Measurements from ENCODE around the gene YPEL1. TPM values are rescaled to one million over a fixed set of nuclear protein-coding genes. Genes with fewer than 3 reads are reported as not detected.
"Not testable (repeated sequence)": the region's sequence is repeated elsewhere in the genome, so short reads cannot be mapped to it uniquely, and the experiment has no call there.

The YPEL1 gene
- polyA plus RNA-seq, 5 donors = 15.2 to 20.1 (median 19.4) TPM

DNA sequence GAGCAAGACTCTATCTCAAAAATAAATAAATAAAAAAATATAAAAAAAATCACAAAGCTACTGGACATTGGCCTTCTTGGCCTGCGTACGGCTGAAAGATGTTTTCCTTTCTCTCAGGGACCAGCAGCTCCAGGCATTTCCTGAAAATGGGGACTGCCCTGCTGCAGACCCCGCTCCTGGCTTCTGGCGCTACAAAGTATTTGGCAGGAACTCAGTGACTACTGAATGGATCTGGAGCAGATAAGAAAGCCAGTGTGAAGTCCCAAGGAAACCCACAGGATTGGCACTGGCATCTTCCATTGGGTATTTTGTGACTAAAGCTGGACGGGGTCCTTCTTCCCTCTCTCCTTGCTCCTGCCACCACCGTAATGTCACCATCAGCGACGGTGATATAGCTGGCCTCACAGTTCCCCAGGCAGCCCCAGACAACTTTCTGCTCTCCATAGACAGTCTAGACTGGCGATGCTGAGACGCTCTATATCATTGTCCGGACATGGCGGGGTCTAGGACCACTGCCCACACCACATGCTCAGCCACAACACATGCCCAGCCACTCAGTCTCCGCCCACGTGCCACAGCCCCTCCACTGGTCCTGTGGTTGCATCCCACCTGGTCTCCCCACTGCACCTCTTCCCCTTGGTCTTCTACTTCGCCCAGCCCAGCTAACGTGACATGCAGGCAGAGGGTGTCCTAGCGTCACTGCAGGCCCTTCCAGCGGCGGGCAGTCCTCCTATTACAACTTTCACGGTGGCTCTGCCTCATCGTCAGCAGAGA is 22.7 kb upstream of the YPEL1 start:
- DNase-seq = no peak

DNA sequence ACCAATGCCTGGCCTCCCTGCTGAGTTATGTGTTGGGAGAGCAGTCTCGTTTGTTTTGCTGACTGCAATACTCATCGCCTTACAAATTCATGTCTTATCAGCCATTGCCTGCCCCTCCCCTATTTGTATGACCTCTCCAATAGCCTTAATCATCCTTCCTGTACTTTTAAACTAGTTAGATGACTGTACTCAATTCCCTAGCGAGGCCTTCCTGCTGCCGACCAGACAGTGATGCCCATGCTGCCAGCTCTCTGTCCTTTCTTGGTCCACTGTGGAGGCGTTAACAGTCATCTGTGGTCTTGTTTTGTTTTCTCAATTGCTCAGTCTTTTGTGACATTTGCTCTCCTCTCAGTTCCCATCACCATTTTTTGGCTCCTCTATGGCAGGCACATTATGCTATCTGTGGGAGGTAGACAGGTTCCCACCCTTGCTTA is 20.3 kb upstream of the YPEL1 start:
- DNase-seq = no peak

- no peak for DNase-seq
These were observed 18.9 kb upstream of the YPEL1 start for GRCh38 chr22:21754523-21754922.

GRCh38 chr22:21753374-21754111 is 17.9 kb upstream of the YPEL1 start:
- no peak for DNase-seq

DNA sequence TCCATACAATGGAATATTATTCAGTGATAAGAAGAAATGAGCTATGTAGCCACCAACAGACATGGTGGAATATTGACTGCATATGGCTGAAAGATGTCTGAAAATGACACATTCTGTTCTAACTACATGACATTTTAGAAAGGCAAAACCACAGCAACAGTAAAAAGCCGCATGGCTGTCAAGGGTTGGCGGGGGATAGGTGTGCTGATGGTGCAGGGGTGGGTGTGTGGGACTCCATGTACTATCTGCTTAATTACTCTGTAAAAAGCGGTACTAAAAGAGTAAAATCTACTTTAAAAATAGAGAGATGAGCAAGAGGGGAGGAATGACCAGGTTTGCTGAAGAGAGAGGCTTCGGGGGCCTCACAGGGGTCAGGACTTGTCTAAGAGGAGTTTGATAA is 16.7 kb upstream of the YPEL1 start:
- no peak for DNase-seq

DNA sequence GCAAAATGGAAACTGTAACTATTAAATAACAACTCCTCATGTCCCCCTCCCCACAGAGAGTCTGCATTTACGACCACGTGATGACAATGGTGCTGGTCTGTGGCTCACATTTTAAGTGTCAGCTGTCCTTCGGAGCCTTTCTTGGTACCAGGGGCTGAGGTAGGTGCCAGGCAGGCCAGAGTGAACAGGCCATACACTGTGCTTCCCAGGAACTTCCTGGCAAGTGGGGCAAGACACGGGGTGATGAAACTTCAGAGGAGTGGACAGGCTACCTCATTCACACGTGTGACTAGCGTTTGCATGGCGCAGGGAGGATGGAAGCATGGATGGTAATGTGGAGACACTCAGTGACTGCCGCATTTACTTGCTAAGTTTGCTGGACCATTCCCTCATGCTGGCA is 10.4 kb upstream of the YPEL1 start:
- no peak for DNase-seq

DNA sequence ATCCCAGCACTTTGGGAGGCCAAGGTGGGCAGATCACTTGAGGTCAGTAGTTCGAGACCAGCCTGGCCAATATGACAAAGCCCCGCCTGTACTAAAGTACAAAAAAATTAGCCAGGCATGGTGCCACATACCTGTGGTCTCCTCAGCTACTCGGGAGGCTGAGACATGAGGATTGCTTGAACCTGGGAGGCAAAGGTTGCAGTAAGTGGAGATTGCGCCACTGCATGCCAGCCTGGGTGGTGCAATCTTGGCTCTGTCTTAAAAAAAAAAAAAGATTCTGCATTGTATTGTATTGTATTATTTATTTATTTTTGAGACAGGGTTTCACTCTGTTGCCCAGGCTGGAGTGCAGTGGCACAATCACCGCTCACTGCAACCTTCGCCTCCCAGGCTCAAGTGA is 9.3 kb upstream of the YPEL1 start:
- not testable (repeated sequence) for DNase-seq

GRCh38 chr22:21741790-21742189 is 6.2 kb upstream of the YPEL1 start:
- DNase-seq = no peak

GRCh38 chr22:21741059-21741458 is 5.5 kb upstream of the YPEL1 start:
- DNase-seq = no peak

DNA sequence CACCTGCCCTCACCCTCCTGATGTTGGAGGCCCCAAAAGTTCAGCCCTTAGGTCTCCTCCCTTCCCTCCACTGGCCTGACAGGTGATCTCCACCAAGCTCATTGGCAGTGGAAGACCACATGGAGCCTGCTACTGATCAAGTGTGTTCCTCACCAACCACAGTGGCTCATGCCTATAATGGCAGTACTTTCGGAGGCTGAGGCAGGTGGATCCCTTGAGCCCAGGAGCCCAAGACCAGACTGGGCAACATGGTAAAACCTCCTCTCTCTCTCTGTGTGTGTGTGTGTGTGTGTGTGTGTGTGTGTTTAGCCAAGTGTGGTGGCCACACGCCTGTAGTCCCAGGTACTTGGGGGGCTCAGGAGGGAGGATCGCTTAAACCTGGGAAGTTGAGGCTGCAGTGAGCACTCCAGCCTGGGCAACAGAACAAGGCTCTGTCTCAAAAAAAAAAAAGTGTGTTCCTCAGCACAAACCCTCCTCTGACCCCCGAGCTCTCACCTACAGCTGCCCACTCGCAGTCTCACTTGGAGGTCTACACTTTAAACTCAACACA is 4.3 kb upstream of the YPEL1 start:
- no peak for DNase-seq

DNA sequence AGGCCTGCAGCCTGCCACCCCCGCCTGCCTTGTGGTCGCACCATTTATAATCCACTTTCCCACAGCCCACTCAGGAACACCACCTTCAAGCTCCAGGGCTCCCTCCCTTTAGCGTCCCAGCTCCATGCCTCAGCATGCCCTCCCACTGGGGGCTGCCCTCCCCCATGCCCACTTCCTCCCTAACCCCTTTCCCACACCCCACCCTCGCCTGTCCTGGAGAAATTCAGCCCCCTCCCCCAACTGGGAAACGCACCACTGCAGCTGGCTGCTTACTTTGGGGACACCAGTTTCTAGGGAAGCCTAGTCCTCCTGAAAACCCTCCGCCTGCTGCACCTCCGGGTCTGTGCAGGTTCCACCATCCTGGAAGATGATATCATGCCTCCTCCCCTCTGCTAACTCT is 3.4 kb upstream of the YPEL1 start:
- no peak for DNase-seq

DNA sequence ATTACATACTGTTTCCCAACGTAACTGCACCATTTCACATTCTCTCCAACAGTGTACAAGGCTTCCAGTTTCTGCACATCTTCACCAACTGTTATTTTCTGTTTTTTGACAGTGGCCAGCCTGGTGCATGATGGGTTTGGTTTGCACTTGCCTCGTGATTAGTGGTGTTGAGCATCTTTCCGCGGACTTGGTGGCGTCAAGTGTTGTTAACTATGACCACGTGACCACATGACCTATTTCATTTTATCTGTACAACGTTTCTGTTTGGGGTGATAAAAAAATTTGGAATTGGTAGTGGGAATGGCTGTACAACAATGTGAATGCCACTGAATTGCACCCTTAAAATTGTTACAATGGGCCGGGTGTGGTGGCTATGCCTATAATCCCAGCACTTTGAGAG is 2.5 kb upstream of the YPEL1 start:
- DNase-seq = no peak

DNA sequence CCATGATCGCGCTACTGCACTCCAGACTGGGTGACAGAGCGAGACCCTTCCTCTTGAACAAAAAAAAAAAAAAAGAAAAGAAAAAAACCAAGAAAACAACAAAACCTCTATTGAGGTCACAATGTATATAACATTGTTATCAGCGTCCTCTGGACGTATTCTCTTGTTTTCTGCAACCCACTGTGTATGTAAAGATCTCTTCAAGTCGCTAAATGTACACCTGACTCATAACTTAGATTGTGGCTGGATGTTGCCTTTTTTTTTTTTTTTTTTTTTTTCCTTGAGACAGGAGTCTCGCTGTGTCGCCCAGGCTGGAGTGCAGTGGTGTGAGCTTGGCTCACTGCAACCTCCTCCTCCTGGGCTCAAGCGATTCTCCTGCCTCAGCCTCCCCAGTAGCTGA is 1.4 kb upstream of the YPEL1 start:
- no peak for DNase-seq

- DNase-seq = no peak
These were observed 569 bp upstream of the YPEL1 start for GRCh38 chr22:21736084-21736642.

DNA sequence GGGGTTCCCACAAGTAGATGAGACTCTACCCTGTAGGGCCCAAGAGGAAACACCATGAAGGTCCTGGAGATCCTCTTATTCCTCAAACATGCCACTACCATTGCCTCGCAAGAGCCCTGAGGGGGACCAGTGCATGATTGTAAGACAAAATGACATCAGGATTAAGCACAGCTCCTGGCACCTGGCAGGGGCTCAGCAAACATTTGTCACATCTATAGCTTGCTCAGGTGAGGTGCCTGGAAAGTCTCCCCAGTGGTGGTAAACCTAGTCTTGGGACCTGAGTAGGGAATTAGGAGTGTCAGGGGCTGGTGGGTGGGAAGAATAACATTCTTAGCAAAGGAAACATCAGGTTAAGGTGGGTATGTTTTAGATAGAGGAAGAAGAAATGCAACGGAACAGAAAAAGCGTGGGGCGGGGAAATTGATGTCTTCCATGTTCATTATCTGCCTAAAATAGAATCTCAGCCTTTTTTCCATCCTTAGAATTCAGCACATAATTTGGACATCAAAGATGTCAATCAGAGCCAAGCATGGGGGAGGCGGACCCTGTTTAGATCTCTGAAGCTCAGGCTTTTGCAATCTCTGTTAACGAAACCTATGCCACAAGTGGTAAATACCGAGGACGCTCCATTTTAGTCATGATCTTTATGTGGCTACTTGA is 924 bp downstream of the YPEL1 start:
- DNase-seq = no peak

DNA sequence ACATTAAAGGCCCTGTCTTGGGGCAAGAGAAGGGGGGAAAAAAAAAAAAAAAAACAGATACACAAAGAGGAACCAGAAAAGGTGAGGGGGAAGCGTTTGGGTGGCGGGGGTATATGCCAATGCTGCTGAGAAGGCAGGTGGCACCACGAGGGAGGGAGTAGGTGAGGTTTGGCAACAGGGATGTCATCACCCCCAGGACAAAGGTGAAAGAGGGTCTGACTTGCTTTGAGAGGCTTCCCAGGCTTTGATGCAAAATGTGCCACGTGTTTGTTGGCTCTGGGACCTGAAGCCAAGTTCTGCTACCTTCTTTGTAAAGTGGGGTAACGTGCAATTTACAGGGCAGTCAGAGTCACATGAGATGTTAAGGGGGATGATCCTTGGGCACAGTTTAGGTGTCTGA is 4.1 kb downstream of the YPEL1 start:
- no peak for DNase-seq

- no peak for DNase-seq
These were observed 4.9 kb downstream of the YPEL1 start for GRCh38 chr22:21730535-21731308.

GRCh38 chr22:21729184-21729583 is 6.4 kb downstream of the YPEL1 start:
- not testable (repeated sequence) for DNase-seq

- DNase-seq = no peak
These were observed 7.3 kb downstream of the YPEL1 start for GRCh38 chr22:21728270-21728669.

- DNase-seq = no peak
These were observed 7.8 kb downstream of the YPEL1 start for GRCh38 chr22:21727768-21728167.

DNA sequence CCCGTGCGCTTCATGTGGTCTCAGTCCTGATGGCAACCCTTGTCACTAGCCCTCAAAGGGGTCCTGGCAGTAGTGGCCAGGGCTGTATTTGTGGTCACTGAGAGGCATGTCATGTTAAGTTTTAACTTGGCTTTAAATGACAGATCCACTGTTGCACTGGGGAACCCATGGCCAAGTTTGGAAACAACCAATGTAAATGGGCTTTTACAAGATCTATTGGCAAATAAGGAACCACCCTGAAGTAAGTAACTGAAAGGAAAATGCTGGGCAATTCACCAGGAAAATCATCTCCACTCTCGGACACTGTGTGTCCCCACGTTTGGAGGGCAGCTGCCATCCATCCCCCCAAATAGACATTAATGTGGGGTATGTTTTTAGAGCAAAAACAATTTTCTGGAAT is 8.4 kb downstream of the YPEL1 start:
- DNase-seq = no peak

All from right lung (tissue), 5 donors.